Measurements from ENCODE around the gene CDA. TPM values are rescaled to one million over a fixed set of nuclear protein-coding genes. Genes with fewer than 3 reads are reported as not detected.

CDA gene
- total RNA-seq: 10.1 and 15.0 TPM in 2 replicates

GRCh38 chr1:20588634-20589225 is at the start of gene CDA:
CDA (plus strand) TSS chr1:20589097; CDS start chr1:20589130, 33 bp downstream.

GRCh38 chr1:20551945-20552727 is 36.8 kb upstream of the CDA start, which contains the start of gene FAM43B:
FAM43B (plus strand) TSS chr1:20552573; CDS start chr1:20552974, 401 bp downstream.

GRCh38 chr1:20633190-20634064 is 44.5 kb downstream of the CDA start, which contains the start of gene PINK1:
PINK1 (plus strand) TSS chr1:20633458; CDS start chr1:20633549, 91 bp downstream.

GRCh38 chr1:20661207-20662109 is 72.6 kb downstream of the CDA start, which contains the start of gene DDOST:
DDOST (minus strand) TSS chr1:20661369; CDS start chr1:20661350, 19 bp downstream.

Other genes with a start within 250 kb of the CDA start
- 0.65 and 2.1 TPM in 2 replicates for gene CAMK2N1, start 102.9 kb upstream of the CDA start, total RNA-seq
- 29.8 and 35.8 TPM in 2 replicates for gene MUL1, start 80.9 kb upstream of the CDA start, total RNA-seq
- 3.1 and 3.3 TPM in 2 replicates for gene FAM43B, start 36.5 kb upstream of the CDA start, total RNA-seq
- 80.2 and 88.5 TPM in 2 replicates for gene PINK1, start 44.4 kb downstream of the CDA start, total RNA-seq
- 246 and 271 TPM in 2 replicates for gene DDOST, start 72.3 kb downstream of the CDA start, total RNA-seq
- 0.26 and 0.43 TPM in 2 replicates for gene KIF17, start 128.9 kb downstream of the CDA start, total RNA-seq
- gene SH2D5, start 143.6 kb downstream of the CDA start, total RNA-seq: 2.2 and 3.0 TPM in 2 replicates
- 237 and 298 TPM in 2 replicates for gene HP1BP3, start 198.2 kb downstream of the CDA start, total RNA-seq